ENCODE results near the gene SLCO1B1.

- TF ChIP-seq CTCF (IDR thresholded peaks at IDR 0.05; ENCODE audit: low read depth, low read length, missing input control) = no peak
- no peak for TF ChIP-seq FOXA2 (IDR thresholded peaks at IDR 0.05)
- no peak for TF ChIP-seq ATF3 (IDR thresholded peaks at IDR 0.05)
- TF ChIP-seq SP1 (IDR thresholded peaks at IDR 0.05) = no peak
- TF ChIP-seq MAX (IDR thresholded peaks at IDR 0.05) = no peak
- TF ChIP-seq TAF1 (conservative IDR thresholded peaks at IDR 0.05) = no peak
- TF ChIP-seq RAD21 (IDR thresholded peaks at IDR 0.05) = no peak
- TF ChIP-seq ZBTB33 (IDR thresholded peaks at IDR 0.05) = no peak
- TF ChIP-seq YY1 (IDR thresholded peaks at IDR 0.05) = no peak
Observed at GRCh38 chr12:21165048-21165447, 34.1 kb downstream of the SLCO1B1 start.
